ENCODE results near the gene PANK4. TPM values are rescaled to one million over a fixed set of nuclear protein-coding genes. Genes with fewer than 3 reads are reported as not detected.
"Not testable (repeated sequence)": the region's sequence is repeated elsewhere in the genome, so short reads cannot be mapped to it uniquely, and the experiment has no call there.

PANK4 gene
- total RNA-seq, 1 donor from 2014 or later: 80.1 TPM

DNA sequence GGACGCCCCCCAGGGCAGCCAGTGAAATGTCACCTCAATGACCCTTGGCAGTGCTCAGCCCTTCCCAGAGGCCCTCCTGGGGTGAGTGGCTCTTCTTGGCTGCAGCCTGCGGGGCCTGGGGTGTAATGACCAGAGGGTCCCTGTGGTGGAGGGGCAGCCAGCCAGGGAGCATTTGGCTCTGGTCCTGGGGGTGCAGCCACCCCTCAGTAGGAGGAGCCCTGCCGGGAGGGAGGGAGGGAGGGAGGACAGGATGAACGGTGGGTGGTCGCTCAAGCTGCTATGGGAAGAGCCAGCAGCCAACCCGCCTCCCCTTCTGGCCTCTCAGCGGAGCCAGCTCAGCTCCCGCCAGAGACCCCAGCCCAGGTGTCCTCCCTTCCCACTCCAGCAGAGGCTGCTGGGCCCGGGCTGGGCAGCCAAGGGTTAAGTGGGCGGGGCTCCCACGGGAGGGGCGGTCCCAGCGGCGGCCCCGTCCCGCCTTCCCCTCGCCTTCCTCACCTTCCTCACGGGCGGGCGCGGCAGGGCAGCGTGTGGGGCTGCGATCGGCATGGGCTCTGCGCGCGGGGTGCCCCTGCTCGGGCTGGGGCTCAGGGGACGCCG lies 59.3 kb downstream of the PANK4 start:
- intact Hi-C loops (cut with micrococcal nuclease): no loop called here

DNA sequence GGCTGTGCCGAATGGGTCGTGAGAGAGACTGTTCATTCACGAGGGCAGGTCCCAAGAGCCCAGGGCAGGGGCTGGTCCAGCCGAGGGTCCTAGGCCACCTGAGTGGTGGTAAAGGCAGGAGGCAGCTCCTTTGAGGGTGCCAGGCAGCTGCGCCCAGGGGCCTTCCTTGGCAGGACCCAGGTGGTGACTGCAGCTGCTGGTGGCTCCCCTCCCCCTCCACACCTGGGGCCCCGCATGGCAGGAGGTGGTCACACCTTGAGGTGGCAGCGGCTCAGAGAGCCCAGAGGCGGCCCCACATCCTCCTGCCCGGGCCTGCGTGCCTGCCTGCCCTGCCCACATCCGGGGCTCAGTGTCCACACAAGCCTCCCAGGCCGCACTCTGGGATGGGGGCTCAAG lies 60.1 kb downstream of the PANK4 start:
- intact Hi-C loops (cut with micrococcal nuclease): no loop called here

DNA sequence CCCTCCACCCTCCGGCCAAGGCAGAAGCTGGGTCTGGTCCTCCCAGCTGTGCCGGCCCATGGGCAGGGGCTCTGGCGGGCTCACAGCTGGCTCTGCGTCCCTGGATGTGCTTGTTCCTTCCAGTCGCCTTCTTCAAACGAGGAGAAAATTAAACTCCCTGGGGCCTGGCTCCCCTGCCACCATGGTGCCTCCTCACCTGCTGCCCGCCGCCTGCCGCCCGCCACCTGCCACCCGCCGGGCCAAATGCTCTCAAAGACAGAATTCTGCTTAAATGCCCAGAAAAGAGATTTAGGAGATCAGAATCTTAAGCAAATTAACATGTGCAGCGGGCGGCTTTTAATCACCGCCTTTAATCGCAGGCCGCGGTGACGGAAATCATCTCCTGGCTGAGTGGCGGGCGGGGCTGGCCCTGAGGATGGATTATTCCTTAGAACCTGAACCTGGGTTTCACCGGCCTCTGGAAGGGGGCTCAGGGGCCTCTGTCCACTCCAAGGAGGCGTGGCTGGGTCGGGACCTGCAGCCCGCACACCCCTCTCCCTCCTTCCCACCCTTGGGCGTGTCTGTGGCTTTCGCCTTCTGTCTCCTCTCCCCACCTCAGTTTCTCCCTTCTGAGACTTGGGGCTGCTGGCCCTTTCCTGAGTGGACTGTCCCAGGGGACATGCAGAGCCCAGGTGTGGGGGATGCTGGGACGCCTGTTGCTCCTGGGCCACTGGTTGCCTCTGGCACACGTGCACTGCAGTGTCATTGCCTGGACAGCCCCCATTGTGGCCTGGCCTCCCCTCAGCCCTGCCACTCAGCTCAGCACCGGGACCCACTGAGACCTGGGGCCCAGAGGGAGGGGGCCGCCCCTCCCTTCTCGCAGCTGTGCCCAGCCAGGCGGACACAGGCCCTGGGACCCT lies 60.8 kb downstream of the PANK4 start:
- intact Hi-C loops (cut with micrococcal nuclease): no loop called here

DNA sequence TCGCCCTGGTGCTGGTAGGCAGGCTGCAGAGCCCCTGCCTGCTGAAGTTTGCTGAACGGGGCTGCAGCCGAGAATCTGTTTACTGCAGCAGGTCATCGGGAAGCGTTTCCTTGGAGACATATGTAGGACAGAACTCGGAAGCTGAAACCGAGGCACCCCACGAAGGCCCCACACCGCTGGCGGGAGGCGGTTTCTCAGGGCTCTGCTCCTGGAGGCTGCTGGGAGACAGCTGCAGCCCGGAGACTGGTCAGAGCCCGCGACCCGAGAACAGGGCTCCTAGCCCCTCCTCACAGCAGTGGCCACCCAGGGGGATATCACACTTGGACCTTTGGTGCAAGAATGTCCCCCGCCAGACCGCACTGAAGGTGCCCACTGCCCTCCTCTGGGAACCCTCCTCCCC lies 63.0 kb downstream of the PANK4 start:
- intact Hi-C loops (cut with micrococcal nuclease): no loop called here

DNA sequence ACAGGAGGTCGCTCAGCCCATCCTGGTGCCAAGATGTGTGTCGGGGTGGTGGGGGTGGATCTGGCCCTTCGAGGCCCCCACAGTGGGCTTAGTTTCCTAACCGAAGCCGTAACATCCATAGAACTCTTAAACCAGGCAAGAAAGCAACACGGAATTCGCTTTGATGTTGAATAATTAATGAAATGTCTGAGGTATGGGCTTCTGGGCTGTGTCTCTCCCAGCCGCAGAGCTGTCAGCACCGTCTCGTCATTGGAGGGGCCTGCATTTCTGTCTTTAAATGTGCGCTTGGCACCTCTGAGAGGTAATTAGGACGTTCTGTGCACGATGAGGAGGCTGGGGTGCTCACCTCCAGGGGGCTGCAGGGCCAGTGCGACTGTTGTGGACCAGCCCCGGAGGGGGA lies 63.6 kb downstream of the PANK4 start:
- intact Hi-C loops (cut with micrococcal nuclease): no loop called here

DNA sequence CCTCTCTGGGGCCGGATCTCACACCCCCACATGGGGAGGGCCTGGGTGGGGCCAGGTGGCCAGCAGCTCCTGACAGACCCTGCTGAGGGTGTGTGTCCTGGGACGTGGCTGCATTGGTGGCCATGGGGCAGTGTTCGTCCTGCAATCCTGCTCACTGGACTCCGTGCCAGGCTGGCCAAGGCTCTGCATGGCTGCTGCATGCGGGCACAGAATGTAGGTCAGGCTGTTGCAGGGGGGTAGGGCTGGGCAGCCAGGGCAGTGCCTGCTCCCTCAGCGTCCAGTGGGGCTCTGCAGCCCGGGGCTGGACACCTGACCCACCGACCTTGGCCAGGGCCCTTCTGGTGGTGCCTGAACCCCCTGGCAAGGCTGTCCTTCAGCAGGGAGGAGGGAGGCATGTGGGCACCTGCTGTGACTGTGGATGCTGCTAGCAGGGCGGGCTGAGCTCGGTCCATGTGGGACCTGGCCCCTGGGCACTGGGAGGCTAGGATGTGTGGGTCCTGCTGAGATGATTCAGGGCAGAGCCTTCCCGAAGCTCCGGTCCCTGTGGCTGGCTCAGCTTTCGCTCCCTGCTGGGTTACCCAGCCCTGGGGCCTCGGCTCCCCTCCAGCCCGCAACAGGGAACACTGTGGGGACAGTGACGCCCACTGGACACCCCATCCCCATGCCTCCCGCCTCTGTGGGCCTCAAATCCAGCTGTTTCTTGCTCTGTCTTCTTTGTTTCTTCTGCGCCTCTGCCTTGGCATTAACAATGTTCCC lies 65.2 kb downstream of the PANK4 start:
- intact Hi-C loops (cut with micrococcal nuclease): no loop called here

DNA sequence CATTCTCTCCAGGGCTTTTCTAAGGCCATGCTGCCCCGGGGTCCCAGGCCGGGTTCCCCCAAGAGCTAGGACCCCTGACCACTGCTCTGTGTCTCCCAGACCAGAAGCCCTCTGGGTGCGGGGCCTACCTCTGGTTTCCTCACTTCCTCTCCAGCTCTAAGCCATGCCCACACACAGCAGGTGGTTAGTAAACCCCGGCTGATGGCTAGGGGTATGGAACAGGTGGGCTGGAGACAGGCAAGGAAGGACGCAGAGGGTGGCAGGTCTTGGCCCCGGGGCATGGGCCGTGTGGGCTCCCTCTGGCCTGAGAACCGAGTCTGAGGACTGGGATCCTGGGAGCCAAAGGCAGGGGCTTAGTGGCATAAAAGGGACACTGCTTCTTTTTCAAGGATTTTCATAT lies 66.2 kb downstream of the PANK4 start:
- intact Hi-C loops (cut with micrococcal nuclease): no loop called here

DNA sequence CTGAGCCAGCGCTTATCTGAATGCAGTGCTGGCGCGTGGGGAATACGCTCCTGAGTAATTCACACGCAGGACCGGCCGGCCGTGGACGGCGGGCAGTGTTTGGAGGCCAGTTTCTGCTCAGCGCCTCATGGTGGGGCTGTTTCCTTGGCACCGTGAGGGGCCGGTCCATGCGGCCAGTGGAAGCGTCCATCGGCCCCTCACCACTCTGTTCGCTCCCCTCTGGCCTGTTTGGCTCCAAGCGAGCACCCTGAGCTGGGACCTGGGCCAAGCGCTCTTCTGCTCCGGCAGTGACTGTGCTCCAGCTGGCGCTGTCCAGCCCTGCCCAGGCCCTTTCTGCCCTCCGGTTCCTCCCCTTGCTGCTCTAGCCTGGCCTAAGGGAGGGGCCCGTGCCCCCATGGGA lies 66.6 kb downstream of the PANK4 start:
- intact Hi-C loops (cut with micrococcal nuclease): no loop called here

DNA sequence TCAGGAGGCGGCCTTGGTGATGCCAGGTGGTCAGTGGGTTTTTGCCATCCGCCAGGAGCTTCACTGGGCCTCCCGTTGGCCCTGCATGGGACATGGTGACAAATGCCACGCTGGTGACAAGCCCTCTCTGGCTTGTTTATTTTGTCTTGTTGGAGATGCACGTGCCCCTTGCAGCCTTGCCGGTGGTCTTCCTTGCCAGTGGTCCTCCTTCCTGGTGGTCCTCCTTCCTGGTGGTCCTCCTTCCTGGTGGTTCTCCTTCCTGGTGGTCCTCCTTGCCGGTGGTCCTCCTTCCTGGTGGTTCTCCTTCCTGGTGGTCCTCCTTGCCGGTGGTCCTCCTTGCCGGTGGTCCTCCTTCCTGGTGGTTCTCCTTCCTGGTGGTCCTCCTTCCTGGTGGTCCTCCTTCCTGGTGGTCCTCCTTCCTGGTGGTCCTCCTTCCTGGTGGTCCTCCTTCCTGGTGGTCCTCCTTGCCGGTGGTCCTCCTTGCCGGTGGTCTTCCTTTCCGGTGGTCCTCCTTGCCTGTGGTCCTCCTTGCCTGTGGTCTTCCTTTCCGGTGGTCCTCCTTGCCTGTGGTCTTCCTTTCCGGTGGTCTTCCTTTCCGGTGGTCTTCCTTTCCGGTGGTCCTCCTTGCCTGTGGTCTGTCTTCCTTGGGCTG lies 67.2 kb downstream of the PANK4 start:
- intact Hi-C loops (cut with micrococcal nuclease): not testable (repeated sequence)

DNA sequence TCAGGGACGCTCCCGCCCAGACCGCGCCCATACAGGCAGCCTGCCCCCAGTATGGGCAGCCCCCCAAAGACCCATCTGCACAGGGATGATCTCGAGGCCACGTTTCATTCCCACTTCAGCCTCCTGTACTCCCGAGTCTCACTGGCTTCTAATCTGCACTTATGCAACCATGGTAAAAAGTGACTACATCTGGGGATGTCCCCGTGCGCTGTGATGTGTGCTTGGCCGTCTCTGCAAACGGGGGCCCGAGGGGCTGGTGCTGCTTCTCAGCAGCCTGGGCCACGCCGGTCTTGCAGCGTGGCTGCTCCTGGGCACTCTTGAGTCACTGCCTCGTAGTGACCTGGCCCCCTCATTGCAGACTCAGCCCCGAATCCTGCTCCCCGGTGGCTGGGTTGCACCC lies 67.7 kb downstream of the PANK4 start:
- intact Hi-C loops (cut with micrococcal nuclease): no loop called here

Other genes with a start within 250 kb of the PANK4 start
- gene MORN1, start 135.0 kb downstream of the PANK4 start, total RNA-seq: 5.8 and 7.8 TPM in 2 replicates
- 144 and 162 TPM in 2 replicates for gene RER1, start 134.8 kb downstream of the PANK4 start, total RNA-seq
- gene PEX10, start 114.0 kb downstream of the PANK4 start, total RNA-seq: 11.4 and 14.4 TPM in 2 replicates
- 13.5 and 14.0 TPM in 2 replicates for gene PLCH2, start 50.3 kb downstream of the PANK4 start, total RNA-seq
- gene HES5, start 3.7 kb upstream of the PANK4 start, total RNA-seq: not detected in 2 replicates
- gene TNFRSF14, start 29.8 kb upstream of the PANK4 start, total RNA-seq: 263 and 264 TPM in 2 replicates
- gene PRXL2B, start 60.2 kb upstream of the PANK4 start, total RNA-seq: 35.2 and 37.4 TPM in 2 replicates
- gene MMEL1, start 106.4 kb upstream of the PANK4 start, total RNA-seq: 2.0 and 2.5 TPM in 2 replicates

Data from T-helper 1 cell treated with Interleukin-12 subunit alpha and Interleukin-12 subunit beta and Interleukin-4 antibody, amounts not matched to agents 30 ng/mL and 1 ng/mL, for 36 hours (primary cell).